HuH-7 (cell line): ENCODE data around the gene KAT7.
"Not testable (repeated sequence)": the region's sequence is repeated elsewhere in the genome, so short reads cannot be mapped to it uniquely, and the experiment has no call there.

Source experiments
- DNase-seq: peaks from one replicate; pipeline ENCODE4 v3.0.0; 2011; ENCODE audit warnings: low spot score

The KAT7 gene

GRCh38 chr17:49788478-49789242 lies at the start of gene KAT7:
Gene KAT7 (plus strand): TSS chr17:49788681. CDS start chr17:49788835, 154 bp downstream.
- peak; percentile 93 for DNase-seq

DNA sequence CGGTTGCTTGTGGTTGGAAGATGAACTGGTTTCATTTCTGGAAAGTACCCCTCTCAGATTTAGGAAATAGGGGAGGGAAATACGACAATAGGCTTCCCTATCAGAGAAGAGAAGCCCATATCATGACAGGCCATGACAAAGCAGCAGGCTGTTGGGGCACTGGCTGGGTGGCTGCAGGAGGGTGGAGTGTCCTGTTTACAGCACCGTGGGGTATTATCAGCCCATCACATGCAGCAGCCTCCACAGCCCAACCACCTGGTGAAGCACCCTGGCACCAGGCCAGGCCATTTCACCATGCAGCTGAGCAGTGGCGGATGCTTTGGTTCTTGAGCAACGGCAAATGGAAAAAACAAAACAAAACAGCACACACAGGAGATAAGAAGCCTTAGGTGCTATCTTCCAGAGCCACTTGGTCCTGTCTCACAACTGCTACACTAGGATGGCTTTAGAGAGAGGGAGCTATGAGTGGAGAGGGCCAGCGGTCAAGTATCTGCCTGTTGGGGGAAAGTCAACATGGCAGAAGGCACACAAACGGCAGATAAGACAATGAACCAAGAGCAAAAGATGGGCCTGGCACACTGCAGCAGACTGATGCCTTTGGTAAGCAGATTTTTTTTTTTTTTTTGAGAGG lies 48.7 kb upstream of the KAT7 start:
- peak; percentile 23 for DNase-seq

- no peak for DNase-seq
Observed at GRCh38 chr17:49741009-49741691, 47.3 kb upstream of the KAT7 start.

DNA sequence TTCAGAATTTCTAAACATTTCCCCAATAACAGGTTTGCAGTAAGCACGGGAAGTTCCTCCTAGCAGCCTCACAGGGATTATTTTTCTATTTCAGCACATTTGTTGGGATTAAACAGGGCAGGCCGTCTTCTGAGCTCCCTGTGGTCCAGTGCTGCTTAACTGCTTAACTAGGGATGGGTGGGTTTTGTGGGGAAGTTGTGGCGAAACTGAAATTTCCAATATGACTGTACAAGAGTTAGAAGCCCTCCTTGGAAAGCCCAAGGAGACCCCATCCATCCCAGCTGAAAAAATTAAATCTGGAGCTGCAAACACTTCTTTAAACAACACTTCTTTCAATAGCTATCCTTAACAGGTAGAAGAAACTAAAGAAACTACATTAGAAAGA lies 46.8 kb upstream of the KAT7 start:
- DNase-seq, result no peak

- DNase-seq, result no peak
Observed at GRCh38 chr17:49742166-49742638, 46.3 kb upstream of the KAT7 start.

- no peak for DNase-seq
Observed at GRCh38 chr17:49745175-49746139, 43.0 kb upstream of the KAT7 start.

DNA sequence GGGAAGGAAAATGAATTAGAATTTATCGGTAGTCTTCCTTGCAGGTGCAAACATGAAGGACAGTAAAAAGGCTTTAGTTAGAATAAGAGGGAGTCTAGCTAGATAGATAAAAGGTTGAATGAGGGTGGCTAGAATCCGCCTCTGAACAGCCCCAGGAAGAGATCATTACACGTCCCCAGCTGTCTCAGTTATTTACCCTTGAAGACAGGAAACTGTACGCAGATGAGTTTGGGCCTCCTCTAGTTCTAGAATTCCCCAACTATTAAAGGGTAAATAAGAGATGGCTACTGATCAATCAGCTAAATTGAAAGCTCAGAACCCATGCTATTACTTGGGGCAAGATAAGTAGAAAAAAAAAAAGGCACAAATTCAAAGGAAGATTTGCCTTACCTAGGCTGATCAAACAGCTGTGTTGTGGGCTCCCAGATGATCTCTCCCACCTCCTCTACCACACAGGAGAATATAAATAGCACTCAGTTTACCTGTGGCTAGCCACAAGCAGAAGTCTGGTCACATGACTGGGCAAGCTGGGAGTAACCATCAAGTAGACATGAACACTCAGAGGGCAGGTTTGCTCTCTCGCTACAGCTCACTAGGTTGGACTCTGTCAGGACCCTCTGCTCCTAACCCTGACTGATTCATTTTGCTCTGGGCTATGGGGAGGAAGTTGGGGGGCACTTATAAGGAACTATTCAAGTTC lies 41.5 kb upstream of the KAT7 start:
- no peak for DNase-seq

GRCh38 chr17:49747632-49748031 lies 40.8 kb upstream of the KAT7 start:
- DNase-seq, result no peak

DNA sequence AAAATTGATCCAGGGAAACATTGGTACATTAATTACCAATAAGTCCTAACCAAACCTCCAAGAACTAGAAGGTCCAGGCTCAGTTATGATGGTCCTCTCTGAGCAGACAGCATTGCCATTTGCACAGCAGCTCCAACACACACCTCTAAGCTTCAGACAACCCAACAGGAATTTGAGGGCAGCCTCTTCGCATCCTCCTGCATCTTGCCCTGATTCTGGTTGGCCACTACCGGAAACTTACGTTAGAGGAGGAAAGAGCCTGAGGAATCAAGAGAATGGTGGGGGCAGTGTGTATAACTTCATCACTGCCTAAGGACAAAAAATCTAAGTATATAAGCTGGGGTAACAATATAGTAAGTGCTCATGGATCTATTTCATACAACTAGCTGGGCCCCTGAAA lies 40.3 kb upstream of the KAT7 start:
- no peak for DNase-seq

DNA sequence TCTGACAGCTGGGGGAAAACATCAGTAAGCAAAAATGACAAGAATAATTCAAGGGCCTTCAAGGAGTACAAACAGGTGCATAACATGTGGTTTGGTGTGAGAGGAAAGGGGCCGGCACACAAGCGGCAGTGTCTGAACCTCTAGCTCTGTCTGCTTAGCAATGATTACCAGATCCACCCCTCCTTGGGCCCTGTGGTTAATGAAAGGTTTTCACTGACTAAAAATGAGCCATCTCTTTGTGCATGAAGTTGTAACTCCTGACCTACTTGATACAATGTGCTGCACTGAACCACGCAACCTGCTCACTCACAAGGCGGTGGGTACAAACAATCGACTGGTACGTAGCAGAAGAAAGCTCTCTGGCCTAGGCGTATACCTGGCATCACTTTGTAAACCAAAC lies 39.7 kb upstream of the KAT7 start:
- DNase-seq, result no peak

DNA sequence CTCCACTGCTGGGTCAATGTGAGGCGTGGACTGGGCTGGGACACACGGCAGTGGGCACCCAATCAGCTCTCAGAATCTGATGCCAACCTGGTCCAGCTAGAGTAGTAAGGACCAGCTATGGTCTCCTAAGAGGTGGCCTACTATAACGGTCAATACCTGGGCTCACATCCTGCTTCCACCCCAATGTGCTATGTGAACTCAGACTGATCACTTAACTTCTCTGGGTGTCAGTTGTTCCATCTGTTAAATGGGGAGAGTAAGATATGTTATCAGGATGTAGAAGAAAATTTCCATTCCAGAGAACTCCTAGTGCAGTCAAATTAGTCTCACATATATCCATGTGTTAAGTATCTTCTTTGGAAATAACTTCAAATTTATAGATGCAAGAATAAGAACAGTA lies 38.8 kb upstream of the KAT7 start:
- DNase-seq, result no peak

- no peak for DNase-seq
Observed at GRCh38 chr17:49752508-49752907, 36.0 kb upstream of the KAT7 start.

- DNase-seq, result no peak
Observed at GRCh38 chr17:49753959-49754391, 34.5 kb upstream of the KAT7 start.

DNA sequence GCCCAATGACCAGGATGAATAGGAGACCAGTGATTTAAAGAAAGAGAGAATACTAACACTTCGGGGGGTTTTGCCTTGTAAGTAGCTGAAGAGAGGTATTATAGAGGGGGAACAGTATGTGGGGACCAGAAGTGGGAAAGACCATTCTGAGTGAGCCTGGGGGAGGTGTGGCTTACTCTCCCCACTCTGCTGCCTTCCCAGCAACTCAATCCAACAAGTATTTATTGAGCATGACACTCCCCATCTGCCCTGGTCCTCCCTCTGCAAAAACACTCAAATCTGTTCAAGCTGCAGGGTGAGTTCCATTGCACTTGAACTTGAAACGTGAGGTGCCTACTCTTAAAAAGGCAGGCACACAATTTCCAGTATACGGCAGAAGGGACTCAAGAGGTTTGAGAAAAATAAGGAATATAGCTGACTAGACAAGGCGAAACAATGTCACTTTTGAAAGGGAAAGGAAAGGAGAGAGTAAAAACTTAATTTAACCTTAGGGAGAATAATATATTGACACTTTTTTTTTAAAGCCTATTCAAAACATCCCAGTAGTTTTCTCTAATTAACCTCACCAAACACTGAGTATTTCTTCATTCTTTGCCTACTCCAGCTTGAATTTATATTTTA lies 32.7 kb upstream of the KAT7 start:
- DNase-seq, result no peak

DNA sequence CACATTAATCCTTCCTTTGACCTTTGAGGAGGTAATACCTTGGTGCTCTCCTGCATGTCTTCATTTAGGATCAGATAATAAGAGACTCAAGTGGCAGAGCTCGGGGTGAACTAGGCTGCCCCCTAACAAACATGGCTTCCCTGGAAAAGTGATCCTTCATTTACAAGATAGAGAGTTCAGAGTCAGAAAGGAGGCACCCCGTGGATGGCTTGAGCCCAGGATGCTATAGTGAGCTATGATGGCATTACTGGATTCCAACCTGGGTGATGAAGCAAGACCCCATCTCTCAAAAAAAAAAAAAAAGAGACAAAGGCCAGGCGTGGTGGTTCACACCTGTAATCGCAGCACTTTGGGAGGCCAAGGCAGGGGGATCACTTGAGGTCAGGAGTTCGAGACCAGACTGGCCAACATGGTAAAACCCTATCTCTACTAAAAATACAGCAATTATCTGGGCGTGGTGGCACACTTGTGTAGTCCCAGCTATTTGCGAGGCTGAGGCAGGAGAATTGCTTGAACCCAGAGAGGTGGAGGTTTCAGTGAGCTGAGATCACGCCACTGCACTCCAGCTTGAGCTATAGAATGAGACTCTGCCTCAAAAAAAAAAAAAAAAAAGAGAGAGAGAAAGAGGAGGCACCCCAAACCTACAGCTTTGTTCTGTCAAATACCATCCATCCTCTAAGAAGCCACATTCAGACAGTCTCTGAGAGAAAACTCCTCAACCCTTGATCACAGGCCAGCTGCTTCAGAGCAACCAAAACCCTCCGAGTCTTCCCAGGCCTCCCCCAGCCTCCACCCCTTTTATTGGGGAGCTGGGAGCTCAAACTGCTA lies 31.9 kb upstream of the KAT7 start:
- DNase-seq, result no peak

DNA sequence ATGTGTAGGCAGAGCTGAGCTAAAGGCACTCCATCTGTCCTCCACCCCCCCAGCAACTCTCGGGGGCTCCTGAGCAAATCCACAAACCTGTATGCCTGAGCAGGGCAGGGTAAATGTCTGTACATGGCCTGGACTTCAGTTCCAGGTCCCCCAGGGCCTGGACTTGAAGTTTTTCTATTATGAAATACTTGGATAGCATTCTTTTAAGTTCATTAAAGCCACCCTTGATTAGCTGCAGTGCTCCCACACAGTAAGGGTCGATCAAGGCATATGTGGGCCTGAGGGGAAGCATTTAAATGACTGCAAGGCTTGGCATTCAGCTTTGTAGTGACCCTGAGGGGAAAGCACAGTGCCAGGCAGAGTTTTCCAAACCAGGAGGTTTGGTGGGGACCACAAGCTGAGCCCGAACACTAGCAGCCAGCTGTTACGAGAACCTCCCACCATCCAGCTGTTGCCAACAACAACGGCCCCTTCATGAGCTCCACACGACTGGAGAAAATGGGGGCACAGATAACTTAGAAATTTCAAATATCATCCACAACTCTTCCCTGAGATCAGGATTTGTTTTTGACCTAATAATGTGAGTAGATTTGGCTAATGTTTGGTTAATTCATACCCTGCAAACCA lies 31.2 kb upstream of the KAT7 start:
- no peak for DNase-seq

- not testable (repeated sequence) for DNase-seq
Observed at GRCh38 chr17:49758464-49759010, 29.9 kb upstream of the KAT7 start.

DNA sequence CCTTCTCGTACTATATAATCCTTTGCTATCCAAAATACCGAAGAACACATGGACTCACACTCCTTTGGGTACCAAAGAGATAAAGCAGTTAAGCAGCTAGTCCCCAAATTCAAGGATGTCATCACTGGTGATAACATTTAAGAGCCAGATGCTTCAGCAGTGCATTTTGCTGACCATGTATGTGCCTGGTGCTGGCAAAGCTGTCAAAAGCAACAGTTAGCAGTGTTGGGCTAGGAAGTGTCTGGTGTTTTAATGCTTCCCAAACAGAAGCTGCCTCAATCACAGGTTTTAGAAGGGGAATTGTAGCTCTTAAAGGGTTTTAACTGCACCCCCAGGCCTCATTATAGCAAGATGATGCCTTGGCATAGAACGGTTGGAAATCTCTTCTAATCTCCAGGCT lies 29.3 kb upstream of the KAT7 start:
- no peak for DNase-seq

DNA sequence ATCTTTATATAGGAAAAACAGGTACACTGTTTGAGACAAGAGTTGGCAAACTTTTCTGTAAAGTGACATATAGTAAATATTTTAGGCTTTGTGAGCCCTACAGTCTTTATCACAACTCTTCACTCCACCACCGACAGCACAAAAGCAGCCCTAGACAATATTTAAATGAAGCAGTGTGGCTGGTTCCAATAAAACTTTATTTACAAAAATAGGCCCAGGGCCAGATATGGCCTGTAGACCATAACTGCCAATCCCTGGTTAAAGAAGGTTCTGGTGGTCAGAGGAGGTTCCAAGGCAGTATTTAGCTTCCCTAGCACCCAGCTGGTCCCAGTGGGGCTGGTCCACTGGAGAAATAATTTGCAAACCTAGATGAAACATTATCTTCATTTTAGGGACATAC lies 28.2 kb upstream of the KAT7 start:
- DNase-seq, result no peak
